ENCODE results near the gene GLRA2.

GLRA2 gene

DNA sequence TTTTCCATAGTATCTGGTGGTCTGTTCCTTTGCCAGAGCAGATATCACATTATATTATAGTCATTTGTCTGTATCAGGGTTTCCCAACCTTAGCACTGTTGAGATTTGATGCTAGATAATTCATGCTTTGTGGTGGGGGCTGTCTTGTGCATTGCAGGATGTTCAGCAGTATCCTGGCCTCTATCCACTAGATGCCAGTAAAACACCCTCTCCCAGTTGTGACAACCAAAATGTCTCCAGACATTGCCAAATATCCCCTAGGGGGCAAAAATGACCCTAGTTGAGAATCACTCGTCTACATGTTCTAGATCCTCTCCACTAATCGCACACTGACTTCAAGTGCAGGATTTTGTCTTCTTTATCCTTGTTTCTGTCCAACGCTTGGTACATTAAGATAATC lies 182.8 kb downstream of the GLRA2 start:
- no peak for DNase-seq

GRCh38 chrX:14717949-14718348 lies 188.6 kb downstream of the GLRA2 start:
- DNase-seq, result no peak

DNA sequence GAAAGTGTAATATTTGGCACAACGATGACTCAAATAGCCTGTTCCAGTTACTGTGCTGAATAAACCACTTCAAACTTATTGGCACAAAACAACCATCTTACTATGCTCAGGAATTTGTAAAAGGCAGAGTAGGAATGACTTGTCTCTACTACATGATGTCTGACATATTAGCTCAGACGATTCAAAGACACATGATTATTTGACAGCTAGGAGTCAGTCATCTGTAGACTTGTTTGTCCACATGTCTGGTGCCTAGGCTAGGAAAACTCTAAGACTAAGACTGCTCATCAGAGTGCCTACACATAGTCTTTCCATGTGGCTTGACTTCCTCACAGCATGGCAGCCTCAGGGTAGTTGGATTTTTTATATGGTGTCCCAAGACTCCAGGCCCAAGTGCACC lies 189.1 kb downstream of the GLRA2 start:
- no peak for DNase-seq

GRCh38 chrX:14729058-14729457 lies 199.7 kb downstream of the GLRA2 start:
- DNase-seq, result no peak

GRCh38 chrX:14738643-14739042 lies 209.3 kb downstream of the GLRA2 start:
- DNase-seq, result no peak

GRCh38 chrX:14753441-14753840 lies 224.1 kb downstream of the GLRA2 start:
- DNase-seq, result no peak

- DNase-seq, result no peak
Measured at GRCh38 chrX:14758029-14758491, 228.7 kb downstream of the GLRA2 start.

- DNase-seq, result no peak
Measured at GRCh38 chrX:14775416-14775815, 246.1 kb downstream of the GLRA2 start.

DNA sequence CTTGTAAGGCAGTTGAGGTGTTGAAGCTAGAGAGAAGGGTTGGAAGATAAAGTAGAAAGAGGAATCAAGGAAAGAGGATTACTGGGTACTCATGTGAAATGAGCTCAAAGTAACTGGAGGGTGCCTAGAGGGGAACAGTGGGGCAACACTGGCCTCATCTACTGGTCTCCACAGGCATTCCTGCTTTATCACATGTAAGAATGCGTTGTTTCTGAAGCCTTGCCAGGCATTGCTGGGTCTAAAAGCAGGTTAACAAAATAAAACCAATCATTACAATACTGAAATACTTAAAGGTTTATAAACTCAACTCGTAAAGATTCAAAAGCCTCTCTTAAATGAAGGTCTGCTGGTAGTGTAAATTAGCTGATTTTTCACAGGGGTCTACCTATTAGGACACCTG lies 247.6 kb downstream of the GLRA2 start:
- DNase-seq, result no peak

DNA sequence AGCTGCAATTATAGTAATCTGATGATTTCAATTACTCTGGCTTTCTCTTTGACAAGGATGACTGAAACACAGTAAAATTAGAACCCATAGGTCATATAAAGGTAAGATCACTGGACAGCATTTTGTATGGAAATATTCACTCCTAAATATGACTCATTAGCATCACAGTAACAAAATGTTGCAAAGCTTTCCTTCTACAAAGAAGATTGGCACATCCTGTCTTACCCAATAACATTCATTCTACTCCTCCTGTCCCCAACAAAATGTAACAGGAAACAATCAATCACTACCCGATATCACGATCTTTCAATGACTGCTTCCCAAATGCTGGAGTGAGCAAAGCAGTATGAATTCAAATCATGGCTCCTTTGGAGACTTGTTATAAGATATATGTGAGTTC lies 248.2 kb downstream of the GLRA2 start:
- no peak for DNase-seq

- no peak for DNase-seq
Measured at GRCh38 chrX:14779580-14779979, 250.2 kb downstream of the GLRA2 start.

All from NCI-H510A treated with DMSO at 0.1 percent for 48 hours (cell line).